Natural killer cell (primary cell): ENCODE results near the gene PLCB4. TPM values are rescaled to one million over a fixed set of nuclear protein-coding genes. Genes with fewer than 3 reads are reported as not detected.

Source experiments
- ATAC-seq, 3 donors: fragments of 150-1000 bp in 2 of 3; fragments of 200-7000 bp in 1 of 3; cut with Tn5 transposase; 1 replicate in 1 of 3; 2 replicates in 2 of 3; pipeline ENCODE4 v1.10.0; 2021; ENCODE audit warnings: mild to moderate bottlenecking in 2 of 3, moderate library complexity in 2 of 3
- DNase-seq, 2 donors: peaks; one replicate each; pipeline versions ENCODE4 v3.0.0 to v3.0.0-alpha.2; 2013 to 2021; ENCODE audit warnings: mixed read lengths in 1 of 2
- H3K27ac ChIP-seq: one replicate; pipeline ENCODE4 v1.5.1; 2013; ENCODE audit warnings: mild to moderate bottlenecking, low read length
- H3K27me3 ChIP-seq: one replicate; pipeline ENCODE4 v1.6.1; 2013; ENCODE audit warnings: low read length; ENCODE audit not compliant: control insufficient read depth, insufficient read depth
- H3K36me3 ChIP-seq: one replicate; pipeline ENCODE4 v1.6.1; 2013; ENCODE audit warnings: low read length; ENCODE audit not compliant: control insufficient read depth, insufficient read depth
- H3K4me1 ChIP-seq: one replicate; pipeline ENCODE4 v1.6.1; 2013; ENCODE audit warnings: low read length; ENCODE audit not compliant: control insufficient read depth, insufficient read depth
- H3K4me3 ChIP-seq: one replicate; pipeline ENCODE4 v1.5.1; 2013; ENCODE audit warnings: low read length
- H3K9me3 ChIP-seq: one replicate; pipeline ENCODE4 v1.6.1; 2013; ENCODE audit warnings: low read length; ENCODE audit not compliant: control insufficient read depth, insufficient read depth
- H3K27ac Mint-ChIP-seq, 2 donors: one replicate each; pipeline ENCODE4 v1.8.0; 2022; ENCODE audit warnings: mild to moderate bottlenecking in 2 of 2, mixed read lengths in 2 of 2, moderate library complexity in 1 of 2
- H3K27me3 Mint-ChIP-seq, 2 donors: one replicate each; pipeline ENCODE4 v1.8.0; 2022; ENCODE audit warnings: low read depth in 2 of 2, mixed read lengths in 2 of 2
- H3K36me3 Mint-ChIP-seq: one replicate; pipeline ENCODE4 v1.8.0; 2022; ENCODE audit warnings: mixed read lengths
- H3K4me1 Mint-ChIP-seq, 2 donors: one replicate each; pipeline ENCODE4 v1.8.0; 2022; ENCODE audit warnings: mixed read lengths in 2 of 2
- H3K4me3 Mint-ChIP-seq: one replicate; pipeline ENCODE4 v1.8.0; 2022; ENCODE audit warnings: mild to moderate bottlenecking, moderate library complexity, mixed read lengths
- H3K9me3 Mint-ChIP-seq, 2 donors: one replicate each; pipeline ENCODE4 v1.8.0; 2022; ENCODE audit warnings: mixed read lengths in 2 of 2
- CTCF ChIP-seq: fragments of 200-600 bp; IDR thresholded peaks from one replicate; pipeline ENCODE4 v1.8.0; 2022; ENCODE audit warnings: antibody characterized with exemption
- WGBS: methylation state at CpG from one replicate; pipeline ENCODE4 v1.1.7; 2013; ENCODE audit warnings: missing lambda C conversion rate; ENCODE audit not compliant: insufficient coverage; 5-methylcytosine and 5-hydroxymethylcytosine counted together
- intact Hi-C: fragments of 100-400 bp; cut with micrococcal nuclease; formaldehyde crosslinking; loops from one replicate; pipeline ENCODE4 v1.14.2; 2022
- total RNA-seq, 4 donors: library from RNA; stranded (reverse); fragments of 120-200 nt in 1 of 4; gene quantifications; one replicate each; pipeline versions ENCODE4 v1.2.3 to v1.2.4, GENCODE V29; 2013 to 2022

The PLCB4 gene
- total RNA-seq, 3 donors from 2014 or later (not counting 1 experiment from before 2014, with no cell fraction given), result 0.05 to 0.40 TPM; not detected in 1

- Mint-ChIP-seq H3K9me3 (no peaks in the 10 kb centered on the region), H3K36me3 (no peaks in the 10 kb centered on the region), H3K4me3 (no peak overlapping the region), H3K4me1 (no peaks in the 10 kb centered on the region), H3K27ac (no peak overlapping the region), H3K27me3 (no peaks in the 10 kb centered on the region)
- Histone ChIP-seq H3K4me1 (no peaks in the 10 kb centered on the region), H3K36me3 (no peaks in the 10 kb centered on the region), H3K27me3 (no peaks in the 10 kb centered on the region), H3K27ac (no peak overlapping the region), H3K9me3 (no peaks in the 10 kb centered on the region), H3K4me3 (no peak overlapping the region)
- no peak for DNase-seq
- intact Hi-C loops, result no loop called here
- WGBS, result 90% methylated on average over 2 of the region's 2 CpGs
- ATAC-seq, result no peak
- TF ChIP-seq CTCF, result no peak
These were observed 175.9 kb downstream of the PLCB4 start for GRCh38 chr20:9244811-9245210.

- Histone ChIP-seq H3K4me1 (no peaks in the 10 kb centered on the region), H3K27me3 (no peaks in the 10 kb centered on the region), H3K4me3 (no peak overlapping the region), H3K27ac (no peak overlapping the region), H3K36me3 (no peaks in the 10 kb centered on the region), H3K9me3 (no peaks in the 10 kb centered on the region)
- Mint-ChIP-seq H3K27me3 (no peaks in the 10 kb centered on the region), H3K9me3 (no peaks in the 10 kb centered on the region), H3K4me1 (no peaks in the 10 kb centered on the region), H3K36me3 (no peaks in the 10 kb centered on the region), H3K4me3 (no peak overlapping the region), H3K27ac (no peak overlapping the region)
- intact Hi-C loops, result no loop called here
- WGBS, result no CpG with 5 or more reads among the region's 1 CpG
- TF ChIP-seq CTCF, result no peak
- ATAC-seq (no peak), DNase-seq (no peak)
These were observed 177.8 kb downstream of the PLCB4 start for GRCh38 chr20:9246731-9247130.

- H3K27ac Mint-ChIP-seq, result no peak overlapping the region
- WGBS, result no CpG with 5 or more reads among the region's 1 CpG
- H3K4me3 ChIP-seq, result no peak overlapping the region
These were observed 181.6 kb downstream of the PLCB4 start for GRCh38 chr20:9250511-9250910.

More at GRCh38 chr20:9250511-9250910, 181.6 kb downstream of the PLCB4 start:
- ATAC-seq (no peak), DNase-seq (no peak)
- intact Hi-C loops, result no loop called here
- no peaks in the 10 kb centered on the region for H3K36me3 Mint-ChIP-seq
- Histone ChIP-seq H3K4me1 (no peaks in the 10 kb centered on the region), H3K36me3 (no peaks in the 10 kb centered on the region), H3K27me3 (no peaks in the 10 kb centered on the region), H3K9me3 (no peaks in the 10 kb centered on the region), H3K27ac (no peak overlapping the region)
- H3K27me3 Mint-ChIP-seq, result no peaks in the 10 kb centered on the region
- no peak overlapping the region for H3K4me3 Mint-ChIP-seq
- no peaks in the 10 kb centered on the region for H3K9me3 Mint-ChIP-seq
- no peaks in the 10 kb centered on the region for H3K4me1 Mint-ChIP-seq
- no peak for TF ChIP-seq CTCF
